RCC 7860 (cell line): ENCODE results near the gene SBNO1.
"Not testable (repeated sequence)": the region's sequence is repeated elsewhere in the genome, so short reads cannot be mapped to it uniquely, and the experiment has no call there.

ENCODE experiments used
- DNase-seq: peaks from one replicate; pipeline ENCODE4 v3.0.0-alpha.2; 2015; ENCODE audit warnings: low spot score
- FAIRE-seq: peaks from 2 replicates; lab custom pipeline; 2012; peaks lifted over from hg19 to GRCh38; lab: Jason Lieb, UNC

SBNO1 gene

GRCh38 chr12:123364532-123365024, at the start of gene SBNO1:
Gene SBNO1, minus strand, starts transcription at chr12:123364847. Its CDS starts 14,406 bp downstream, at chr12:123350441.
- DNase-seq: peak; percentile 62
- no peak for FAIRE-seq

- FAIRE-seq (no peak), DNase-seq (no peak)
Observed at GRCh38 chr12:123410041-123410412, 45.4 kb upstream of the SBNO1 start.

- not testable (repeated sequence) for DNase-seq, FAIRE-seq
Observed at GRCh38 chr12:123409284-123410040, 44.8 kb upstream of the SBNO1 start.

GRCh38 chr12:123408619-123409018, 44.0 kb upstream of the SBNO1 start:
- DNase-seq, FAIRE-seq: not testable (repeated sequence)

- FAIRE-seq, DNase-seq: not testable (repeated sequence)
Observed at GRCh38 chr12:123407934-123408333, 43.3 kb upstream of the SBNO1 start.

- not testable (repeated sequence) for DNase-seq, FAIRE-seq
Observed at GRCh38 chr12:123407269-123407668, 42.6 kb upstream of the SBNO1 start.

GRCh38 chr12:123404581-123404980, 39.9 kb upstream of the SBNO1 start:
- no peak for DNase-seq

GRCh38 chr12:123401753-123402683, 37.4 kb upstream of the SBNO1 start:
- DNase-seq (no peak), FAIRE-seq (no peak)

More at GRCh38 chr12:123404581-123404980, 39.9 kb upstream of the SBNO1 start:
- no peak for FAIRE-seq

GRCh38 chr12:123399255-123399617, 34.6 kb upstream of the SBNO1 start:
- DNase-seq (no peak), FAIRE-seq (no peak)

GRCh38 chr12:123398550-123399254, 34.1 kb upstream of the SBNO1 start:
- DNase-seq (no peak), FAIRE-seq (no peak)

- DNase-seq (no peak), FAIRE-seq (no peak)
Observed at GRCh38 chr12:123398177-123398549, 33.5 kb upstream of the SBNO1 start.

- DNase-seq (no peak), FAIRE-seq (no peak)
Observed at GRCh38 chr12:123397400-123397799, 32.8 kb upstream of the SBNO1 start.

- DNase-seq: no peak
- no peak for FAIRE-seq
Observed at GRCh38 chr12:123396954-123397353, 32.3 kb upstream of the SBNO1 start.

- no peak for DNase-seq
Observed at GRCh38 chr12:123396543-123396942, 31.9 kb upstream of the SBNO1 start.

GRCh38 chr12:123395236-123395635, 30.6 kb upstream of the SBNO1 start:
- no peak for FAIRE-seq
- no peak for DNase-seq

More at GRCh38 chr12:123396543-123396942, 31.9 kb upstream of the SBNO1 start:
- FAIRE-seq: no peak

- FAIRE-seq: no peak
Observed at GRCh38 chr12:123393747-123394146, 29.1 kb upstream of the SBNO1 start.

GRCh38 chr12:123391546-123392343, 27.1 kb upstream of the SBNO1 start:
- FAIRE-seq (no peak), DNase-seq (no peak)

More at GRCh38 chr12:123393747-123394146, 29.1 kb upstream of the SBNO1 start:
- no peak for DNase-seq

GRCh38 chr12:123390498-123391426, 26.1 kb upstream of the SBNO1 start:
- FAIRE-seq (no peak), DNase-seq (no peak)
